Measurements from ENCODE around the gene ZYX.

DNA sequence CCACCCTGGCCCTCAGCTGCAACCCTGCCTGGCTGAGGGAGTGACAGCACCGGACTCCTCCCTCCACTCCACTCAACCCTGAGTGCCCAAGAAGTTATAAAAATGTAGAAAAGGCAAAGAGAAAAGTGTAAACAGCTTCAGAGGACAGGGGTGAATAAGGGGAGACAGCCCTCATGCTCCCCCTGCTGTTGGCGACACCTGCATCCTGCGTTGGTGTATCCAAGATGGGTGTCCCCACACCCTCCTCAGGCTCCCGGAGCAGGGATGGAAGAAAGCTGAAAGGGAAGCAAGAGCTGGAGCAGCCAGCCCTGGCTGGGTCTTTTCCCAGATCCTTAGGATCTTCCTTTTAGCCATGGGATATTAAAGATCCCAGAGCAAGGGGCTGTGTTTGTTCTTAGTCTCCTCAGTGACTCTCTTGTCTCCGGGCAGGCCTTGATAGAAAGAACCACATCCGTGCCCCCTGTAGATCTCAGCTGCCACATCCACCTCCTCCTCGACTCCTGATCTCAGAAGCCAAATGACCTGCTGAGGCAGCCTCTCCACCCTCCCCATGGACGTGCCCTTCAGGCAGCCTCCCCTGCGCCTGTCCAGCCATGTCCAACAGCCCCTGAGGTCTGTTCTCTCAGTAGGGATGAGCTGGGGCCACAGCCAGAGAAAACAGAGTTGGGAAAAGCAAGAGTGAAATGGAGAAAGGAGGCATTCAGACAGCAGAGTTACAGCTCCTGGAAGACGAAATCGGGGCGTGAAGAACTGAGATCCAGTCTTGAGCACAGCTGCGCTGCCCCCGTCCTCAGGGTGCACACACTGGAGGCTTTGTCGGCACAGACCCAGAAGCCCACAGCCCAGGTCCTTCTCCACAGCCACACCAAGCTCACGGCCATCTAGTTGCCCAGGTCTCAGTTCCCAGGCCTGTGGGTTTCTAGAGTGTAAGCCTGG, 25.4 kb upstream of the ZYX start:
- TF ChIP-seq EZH2 (IDR thresholded peaks at IDR 0.05; ENCODE audit: borderline replicate concordance) = no peak
- TF ChIP-seq, protein P1, sequence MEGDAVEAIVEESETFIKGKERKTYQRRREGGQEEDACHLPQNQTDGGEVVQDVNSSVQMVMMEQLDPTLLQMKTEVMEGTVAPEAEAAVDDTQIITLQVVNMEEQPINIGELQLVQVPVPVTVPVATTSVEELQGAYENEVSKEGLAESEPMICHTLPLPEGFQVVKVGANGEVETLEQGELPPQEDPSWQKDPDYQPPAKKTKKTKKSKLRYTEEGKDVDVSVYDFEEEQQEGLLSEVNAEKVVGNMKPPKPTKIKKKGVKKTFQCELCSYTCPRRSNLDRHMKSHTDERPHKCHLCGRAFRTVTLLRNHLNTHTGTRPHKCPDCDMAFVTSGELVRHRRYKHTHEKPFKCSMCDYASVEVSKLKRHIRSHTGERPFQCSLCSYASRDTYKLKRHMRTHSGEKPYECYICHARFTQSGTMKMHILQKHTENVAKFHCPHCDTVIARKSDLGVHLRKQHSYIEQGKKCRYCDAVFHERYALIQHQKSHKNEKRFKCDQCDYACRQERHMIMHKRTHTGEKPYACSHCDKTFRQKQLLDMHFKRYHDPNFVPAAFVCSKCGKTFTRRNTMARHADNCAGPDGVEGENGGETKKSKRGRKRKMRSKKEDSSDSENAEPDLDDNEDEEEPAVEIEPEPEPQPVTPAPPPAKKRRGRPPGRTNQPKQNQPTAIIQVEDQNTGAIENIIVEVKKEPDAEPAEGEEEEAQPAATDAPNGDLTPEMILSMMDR (IDR thresholded peaks at IDR 0.05; ENCODE audit: poor library complexity) = no peak
- TF ChIP-seq EZH2phosphoT487 (IDR thresholded peaks at IDR 0.05; ENCODE audit: low read depth, severe bottlenecking, unreplicated experiment) = no peak
